Lower lobe of right lung (tissue), 2 donors: ENCODE data around the gene ZNF592. TPM values are rescaled to one million over a fixed set of nuclear protein-coding genes. Genes with fewer than 3 reads are reported as not detected.

Experiments
- ATAC-seq, 2 donors: fragments of 200-7000 bp; cut with Tn5 transposase; one replicate each; pipeline ENCODE4 v1.9.1; 2020 to 2022; ENCODE audit warnings: mild to moderate bottlenecking in 2 of 2, moderate library complexity in 2 of 2
- DNase-seq: peaks from one replicate; pipeline ENCODE4 v3.0.0-alpha.2; 2020
- H3K27ac ChIP-seq: fragments of 200-600 bp; one replicate; pipeline ENCODE4 v1.8.0; 2022
- H3K27me3 ChIP-seq: fragments of 200-600 bp; one replicate; pipeline ENCODE4 v1.8.0; 2022; ENCODE audit warnings: low read depth
- H3K36me3 ChIP-seq: fragments of 200-600 bp; one replicate; pipeline ENCODE4 v1.8.0; 2022; ENCODE audit warnings: mild to moderate bottlenecking
- H3K4me1 ChIP-seq: fragments of 200-600 bp; one replicate; pipeline ENCODE4 v1.8.0; 2022
- H3K4me3 ChIP-seq: fragments of 200-600 bp; one replicate; pipeline ENCODE4 v1.8.0; 2022; ENCODE audit warnings: mild to moderate bottlenecking
- H3K9me3 ChIP-seq: fragments of 200-600 bp; one replicate; pipeline ENCODE4 v1.8.0; 2022
- intact Hi-C: fragments of 100-400 bp; cut with DNase I; formaldehyde crosslinking; loops from one replicate; pipeline ENCODE4 v1.11.0; 2022
- total RNA-seq: library from RNA; stranded (reverse); fragmentation: NEBNext Ultra II Directional; extraction: Animal tissue kit (Norgen Biotek cat#: 25700); gene quantifications from one replicate; pipeline ENCODE4 v1.2.1, GENCODE V29; 2021
- TF ChIP-seq, protein P1 (sequence below): fragments of 200-600 bp; IDR thresholded peaks from one replicate; pipeline ENCODE4 v1.8.0; 2022; ENCODE audit warnings: antibody characterized with exemption, mild to moderate bottlenecking
- donor health status: DM: no; HTN: yes; CAD: no; lungs with severe emphysema.

ZNF592 gene
- total RNA-seq, 1 donor from 2014 or later, result 34.8 TPM

DNA sequence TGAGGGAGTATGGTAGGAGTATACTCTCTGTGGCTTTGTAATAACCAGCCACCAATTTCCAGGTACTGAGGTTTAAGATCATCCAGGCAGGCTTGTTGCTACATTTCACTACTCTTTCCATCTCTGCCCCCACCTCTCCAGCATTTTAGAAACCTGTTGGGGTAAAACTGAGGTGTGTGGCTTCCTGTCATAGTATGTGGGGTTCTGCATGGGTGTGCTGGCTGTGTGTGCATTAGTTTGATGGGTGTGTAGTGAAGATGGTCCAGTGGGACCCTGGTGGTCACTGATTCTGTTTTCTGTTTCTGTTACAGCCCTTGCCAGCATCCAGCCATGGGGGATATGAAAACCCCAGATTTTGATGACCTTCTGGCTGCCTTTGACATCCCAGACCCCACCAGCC, 34.0 kb downstream of the ZNF592 start:
- H3K27me3 ChIP-seq, result no peaks in the 10 kb centered on the region
- no peak overlapping the region for H3K4me3 ChIP-seq
- intact Hi-C loops, result no loop called here
- H3K9me3 ChIP-seq, result no peaks in the 10 kb centered on the region
- ATAC-seq (no peak), DNase-seq (no peak)
- H3K36me3 ChIP-seq, result peaks cover 71% of the 10 kb centered on the region
- TF ChIP-seq, protein P1, sequence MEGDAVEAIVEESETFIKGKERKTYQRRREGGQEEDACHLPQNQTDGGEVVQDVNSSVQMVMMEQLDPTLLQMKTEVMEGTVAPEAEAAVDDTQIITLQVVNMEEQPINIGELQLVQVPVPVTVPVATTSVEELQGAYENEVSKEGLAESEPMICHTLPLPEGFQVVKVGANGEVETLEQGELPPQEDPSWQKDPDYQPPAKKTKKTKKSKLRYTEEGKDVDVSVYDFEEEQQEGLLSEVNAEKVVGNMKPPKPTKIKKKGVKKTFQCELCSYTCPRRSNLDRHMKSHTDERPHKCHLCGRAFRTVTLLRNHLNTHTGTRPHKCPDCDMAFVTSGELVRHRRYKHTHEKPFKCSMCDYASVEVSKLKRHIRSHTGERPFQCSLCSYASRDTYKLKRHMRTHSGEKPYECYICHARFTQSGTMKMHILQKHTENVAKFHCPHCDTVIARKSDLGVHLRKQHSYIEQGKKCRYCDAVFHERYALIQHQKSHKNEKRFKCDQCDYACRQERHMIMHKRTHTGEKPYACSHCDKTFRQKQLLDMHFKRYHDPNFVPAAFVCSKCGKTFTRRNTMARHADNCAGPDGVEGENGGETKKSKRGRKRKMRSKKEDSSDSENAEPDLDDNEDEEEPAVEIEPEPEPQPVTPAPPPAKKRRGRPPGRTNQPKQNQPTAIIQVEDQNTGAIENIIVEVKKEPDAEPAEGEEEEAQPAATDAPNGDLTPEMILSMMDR, result no peak
- no peak overlapping the region for H3K27ac ChIP-seq
- peaks cover 2% of the 10 kb centered on the region for H3K4me1 ChIP-seq

DNA sequence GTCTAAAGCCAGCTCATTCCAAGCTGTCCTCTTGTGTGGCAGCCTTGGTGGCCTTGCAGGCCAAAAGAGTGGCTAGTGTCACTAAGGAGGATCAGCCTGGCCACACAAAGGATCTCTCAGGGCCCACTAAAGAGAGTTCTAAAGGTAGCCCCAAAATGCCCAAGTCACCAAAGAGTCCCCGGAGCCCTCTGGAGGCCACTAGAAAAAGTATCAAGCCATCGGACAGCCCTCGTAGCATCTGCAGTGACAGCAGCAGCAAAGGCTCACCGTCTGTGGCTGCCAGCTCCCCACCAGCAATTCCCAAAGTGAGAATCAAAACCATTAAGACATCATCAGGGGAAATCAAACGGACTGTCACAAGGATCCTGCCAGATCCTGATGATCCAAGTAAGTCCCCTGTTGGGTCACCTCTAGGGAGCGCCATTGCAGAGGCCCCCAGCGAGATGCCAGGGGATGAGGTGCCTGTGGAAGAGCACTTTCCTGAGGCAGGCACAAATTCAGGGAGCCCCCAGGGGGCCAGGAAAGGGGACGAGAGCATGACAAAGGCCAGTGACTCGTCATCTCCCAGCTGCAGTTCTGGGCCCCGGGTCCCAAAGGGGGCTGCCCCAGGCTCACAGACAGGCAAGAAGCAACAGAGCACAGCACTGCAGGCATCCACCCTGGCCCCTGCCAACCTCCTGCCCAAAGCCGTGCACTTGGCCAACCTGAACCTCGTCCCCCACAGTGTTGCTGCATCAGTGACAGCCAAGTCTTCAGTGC, 35.3 kb downstream of the ZNF592 start:
- TF ChIP-seq, protein P1, result no peak
- Histone ChIP-seq H3K27ac (no peak overlapping the region), H3K4me3 (no peak overlapping the region), H3K27me3 (no peaks in the 10 kb centered on the region), H3K36me3 (peaks cover 62% of the 10 kb centered on the region), H3K9me3 (no peaks in the 10 kb centered on the region), H3K4me1 (peaks cover 15% of the 10 kb centered on the region)
- ATAC-seq, result peak in 1 of 2 donors; percentile 29
- intact Hi-C loops, result no loop called here
- DNase-seq, result no peak

DNA sequence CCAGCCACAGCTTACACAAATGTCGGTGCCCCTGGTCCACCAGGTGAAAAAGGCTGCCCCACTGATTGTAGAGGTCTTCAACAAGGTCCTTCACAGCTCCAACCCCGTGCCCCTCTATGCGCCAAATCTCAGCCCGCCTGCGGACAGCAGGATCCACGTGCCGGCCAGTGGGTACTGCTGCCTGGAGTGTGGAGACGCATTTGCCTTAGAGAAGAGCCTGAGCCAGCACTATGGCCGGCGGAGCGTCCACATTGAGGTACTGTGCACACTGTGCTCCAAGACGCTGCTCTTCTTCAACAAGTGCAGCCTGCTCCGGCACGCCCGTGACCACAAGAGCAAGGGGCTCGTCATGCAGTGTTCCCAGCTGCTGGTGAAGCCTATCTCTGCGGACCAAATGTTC, 35.9 kb downstream of the ZNF592 start:
- Histone ChIP-seq H3K4me1 (peaks cover 16% of the 10 kb centered on the region), H3K36me3 (peaks cover 59% of the 10 kb centered on the region), H3K9me3 (no peaks in the 10 kb centered on the region), H3K27me3 (no peaks in the 10 kb centered on the region), H3K27ac (no peak overlapping the region), H3K4me3 (no peak overlapping the region)
- intact Hi-C loops, result no loop called here
- peak in 1 of 2 donors; percentile 22 for ATAC-seq
- TF ChIP-seq, protein P1, result no peak
- no peak for DNase-seq

DNA sequence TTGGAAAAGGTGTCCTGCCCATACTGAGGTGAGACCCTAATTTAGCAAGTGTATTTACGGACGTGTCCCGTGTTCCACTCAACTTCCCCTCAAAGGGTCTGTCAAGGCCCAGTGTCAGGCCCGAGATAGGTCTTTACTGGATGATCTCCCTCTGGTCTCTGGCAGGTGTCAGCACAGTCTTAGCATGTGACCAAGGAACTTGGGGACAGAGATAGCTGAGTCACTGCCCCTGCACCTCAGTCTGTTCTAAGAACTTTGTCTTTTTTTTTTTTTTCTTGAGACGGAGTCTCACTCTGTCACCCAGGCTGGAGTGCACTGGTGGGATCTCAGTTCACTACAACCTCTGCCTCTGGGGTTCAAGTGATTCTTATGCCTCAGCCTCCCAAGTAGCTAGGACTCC, 36.7 kb downstream of the ZNF592 start:
- intact Hi-C loops, result no loop called here
- H3K36me3 ChIP-seq, result peaks cover 59% of the 10 kb centered on the region
- peaks cover 16% of the 10 kb centered on the region for H3K4me1 ChIP-seq
- no peak for DNase-seq
- no peaks in the 10 kb centered on the region for H3K9me3 ChIP-seq
- no peak overlapping the region for H3K27ac ChIP-seq
- no peak overlapping the region for H3K4me3 ChIP-seq
- peak in 1 of 2 donors; percentile 33 for ATAC-seq
- no peaks in the 10 kb centered on the region for H3K27me3 ChIP-seq
- TF ChIP-seq, protein P1, result no peak

DNA sequence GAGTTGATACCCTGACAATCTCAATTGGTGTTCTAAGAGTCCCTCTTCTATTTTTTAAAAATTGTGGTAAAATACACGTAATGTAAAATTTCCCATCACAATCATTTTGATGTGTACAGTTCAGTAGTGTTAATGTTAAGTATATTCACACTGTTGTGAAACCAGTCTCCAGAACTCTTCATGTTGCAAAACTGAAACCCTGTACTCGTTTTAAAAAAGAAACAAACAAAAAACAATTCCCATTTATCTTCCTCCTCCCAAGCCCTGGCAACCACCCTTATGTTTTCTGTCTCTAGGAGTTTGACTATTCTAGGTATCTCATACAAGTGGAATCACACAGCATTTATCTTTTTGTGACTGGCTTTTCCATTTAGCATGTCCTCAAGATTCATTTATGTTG, 40.1 kb downstream of the ZNF592 start:
- H3K4me1 ChIP-seq, result peaks cover 16% of the 10 kb centered on the region
- H3K4me3 ChIP-seq, result no peak overlapping the region
- DNase-seq (no peak), ATAC-seq (no peak)
- intact Hi-C loops, result no loop called here
- no peaks in the 10 kb centered on the region for H3K9me3 ChIP-seq
- H3K36me3 ChIP-seq, result peaks cover 62% of the 10 kb centered on the region
- TF ChIP-seq, protein P1, result no peak
- H3K27ac ChIP-seq, result no peak overlapping the region
- no peaks in the 10 kb centered on the region for H3K27me3 ChIP-seq
